NOMO-1 treated with DMSO at 0.1 percent for 48 hours (cell line): ENCODE data around the gene NCAPG.
"Not testable (repeated sequence)": the region's sequence is repeated elsewhere in the genome, so short reads cannot be mapped to it uniquely, and the experiment has no call there.

Experiments used
- DNase-seq: peaks from one replicate; lab custom pipeline; 2025; ENCODE audit not compliant: unreplicated experiment; lab: John Stamatoyannopoulos, UW

The NCAPG gene

GRCh38 chr4:17794730-17795129 lies 16.0 kb upstream of the NCAPG start:
- no peak for DNase-seq

GRCh38 chr4:17797808-17798207 lies 13.0 kb upstream of the NCAPG start:
- no peak for DNase-seq

GRCh38 chr4:17805580-17806155 lies 5.1 kb upstream of the NCAPG start:
- no peak for DNase-seq

- DNase-seq: no peak
Measured at GRCh38 chr4:17807446-17807845, 3.3 kb upstream of the NCAPG start.

- no peak for DNase-seq
Measured at GRCh38 chr4:17809667-17810066, 1.1 kb upstream of the NCAPG start.

GRCh38 chr4:17811078-17811603 lies 362 bp downstream of the NCAPG start:
- DNase-seq: no peak

GRCh38 chr4:17812125-17812524 lies 1.3 kb downstream of the NCAPG start:
- DNase-seq: no peak

GRCh38 chr4:17812801-17813200 lies 2.0 kb downstream of the NCAPG start:
- DNase-seq: no peak

GRCh38 chr4:17814140-17814539 lies 3.4 kb downstream of the NCAPG start:
- DNase-seq: peak; percentile 63

GRCh38 chr4:17816142-17816541 lies 5.4 kb downstream of the NCAPG start:
- DNase-seq: no peak

- DNase-seq: peak; percentile 46
Measured at GRCh38 chr4:17817027-17817426, 6.2 kb downstream of the NCAPG start.

- DNase-seq: no peak
Measured at GRCh38 chr4:17823871-17824669, 13.3 kb downstream of the NCAPG start.

GRCh38 chr4:17846266-17846665 lies 35.5 kb downstream of the NCAPG start:
- DNase-seq: no peak

GRCh38 chr4:17850295-17850694 lies 39.5 kb downstream of the NCAPG start:
- not testable (repeated sequence) for DNase-seq

GRCh38 chr4:17851959-17852358 lies 41.2 kb downstream of the NCAPG start:
- DNase-seq: no peak

- DNase-seq: no peak
Measured at GRCh38 chr4:17854036-17854435, 43.3 kb downstream of the NCAPG start.

GRCh38 chr4:17859793-17860406 lies 49.1 kb downstream of the NCAPG start:
- DNase-seq: no peak

- DNase-seq: not testable (repeated sequence)
Measured at GRCh38 chr4:17861906-17862305, 51.1 kb downstream of the NCAPG start.

GRCh38 chr4:17865866-17866363 lies 55.1 kb downstream of the NCAPG start:
- no peak for DNase-seq

GRCh38 chr4:17866810-17867209 lies 56.0 kb downstream of the NCAPG start:
- DNase-seq: no peak

- DNase-seq: no peak
Measured at GRCh38 chr4:17867276-17867675, 56.5 kb downstream of the NCAPG start.

- DNase-seq: no peak
Measured at GRCh38 chr4:17869327-17869726, 58.5 kb downstream of the NCAPG start.
